ENCODE data around the gene ARID1B. TPM values are rescaled to one million over a fixed set of nuclear protein-coding genes. Genes with fewer than 3 reads are reported as not detected.

Gene ARID1B
- total and polyA plus RNA-seq, 2 experiments from 2014 or later, result 32.9 to 67.0 TPM

DNA sequence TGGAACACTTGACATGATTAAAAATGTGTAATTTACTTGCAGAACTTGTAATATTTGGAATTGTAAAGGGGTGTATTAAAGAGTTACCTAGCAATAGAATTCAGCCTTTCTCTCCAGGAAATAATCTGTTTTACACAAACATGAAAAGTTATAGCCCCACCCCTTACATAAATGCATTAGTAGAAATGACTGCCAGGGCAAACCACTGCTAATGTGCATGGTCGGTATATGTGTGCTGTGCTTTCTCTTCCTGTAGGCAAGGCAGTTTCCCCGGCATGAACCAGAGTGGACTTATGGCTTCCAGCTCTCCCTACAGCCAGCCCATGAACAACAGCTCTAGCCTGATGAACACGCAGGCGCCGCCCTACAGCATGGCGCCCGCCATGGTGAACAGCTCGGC is 389.6 kb downstream of the ARID1B start:
- Histone ChIP-seq H3K9me2 (replicated peaks; ENCODE audit: insufficient read depth) (no peaks in the 10 kb centered on the region), H3K36me3 (replicated peaks; ENCODE audit: insufficient read depth, low read depth) (no peaks in the 10 kb centered on the region), H4K20me1 (ENCODE audit: insufficient read depth, poor library complexity, severe bottlenecking) (no peaks in the 10 kb centered on the region), H3K27me3 (no peaks in the 10 kb centered on the region), H2AFZ (no peak overlapping the region), H3K9me3 (ENCODE audit: low read depth) (no peaks in the 10 kb centered on the region), H3K4me3 (no peak overlapping the region), H3K79me2 (no peaks in the 10 kb centered on the region), H3K27ac (no peak overlapping the region), H3K4me2 (no peak overlapping the region), H3K4me1 (ENCODE audit: insufficient read depth) (peaks cover 2% of the 10 kb centered on the region)
- TF ChIP-seq EZH2 (IDR thresholded peaks at IDR 0.05; ENCODE audit: borderline replicate concordance) (no peak), CTCF (IDR thresholded peaks at IDR 0.05; ENCODE audit: poor library complexity) (no peak), EZH2phosphoT487 (IDR thresholded peaks at IDR 0.05; ENCODE audit: low read depth, severe bottlenecking, unreplicated experiment) (no peak)
- no peak for DNase-seq (ENCODE audit: low spot score)
- 96% methylated on average over 8 of the region's 8 CpGs for WGBS (ENCODE audit: low lambda C conversion rate, missing lambda C conversion rate)

GRCh38 chr6:157167837-157168236 is 390.7 kb downstream of the ARID1B start:
- Histone ChIP-seq H3K4me2 (no peak overlapping the region), H3K27me3 (no peaks in the 10 kb centered on the region), H3K4me3 (no peak overlapping the region), H3K79me2 (no peaks in the 10 kb centered on the region), H3K9me3 (ENCODE audit: low read depth) (no peaks in the 10 kb centered on the region), H3K9me2 (replicated peaks; ENCODE audit: insufficient read depth) (no peaks in the 10 kb centered on the region), H2AFZ (no peak overlapping the region), H3K36me3 (replicated peaks; ENCODE audit: insufficient read depth, low read depth) (no peaks in the 10 kb centered on the region), H3K4me1 (ENCODE audit: insufficient read depth) (no peaks in the 10 kb centered on the region), H4K20me1 (ENCODE audit: insufficient read depth, poor library complexity, severe bottlenecking) (no peaks in the 10 kb centered on the region), H3K27ac (no peak overlapping the region)
- 97% methylated on average over 12 of the region's 12 CpGs for WGBS (ENCODE audit: low lambda C conversion rate, missing lambda C conversion rate)
- no peak for DNase-seq (ENCODE audit: low spot score)
- no peak for TF ChIP-seq EZH2phosphoT487 (IDR thresholded peaks at IDR 0.05; ENCODE audit: low read depth, severe bottlenecking, unreplicated experiment)
- no peak for TF ChIP-seq CTCF (IDR thresholded peaks at IDR 0.05; ENCODE audit: poor library complexity)
- TF ChIP-seq EZH2 (IDR thresholded peaks at IDR 0.05; ENCODE audit: borderline replicate concordance), result no peak

GRCh38 chr6:157168471-157168870 is 391.3 kb downstream of the ARID1B start:
- TF ChIP-seq EZH2phosphoT487 (IDR thresholded peaks at IDR 0.05; ENCODE audit: low read depth, severe bottlenecking, unreplicated experiment) (no peak), CTCF (IDR thresholded peaks at IDR 0.05; ENCODE audit: poor library complexity) (no peak), EZH2 (IDR thresholded peaks at IDR 0.05; ENCODE audit: borderline replicate concordance) (no peak)
- Histone ChIP-seq H3K4me3 (no peak overlapping the region), H3K4me1 (ENCODE audit: insufficient read depth) (no peaks in the 10 kb centered on the region), H3K9me2 (replicated peaks; ENCODE audit: insufficient read depth) (no peaks in the 10 kb centered on the region), H2AFZ (no peak overlapping the region), H3K27ac (no peak overlapping the region), H3K79me2 (no peaks in the 10 kb centered on the region), H3K4me2 (no peak overlapping the region), H4K20me1 (ENCODE audit: insufficient read depth, poor library complexity, severe bottlenecking) (peaks cover 3% of the 10 kb centered on the region), H3K27me3 (no peaks in the 10 kb centered on the region), H3K9me3 (ENCODE audit: low read depth) (no peaks in the 10 kb centered on the region), H3K36me3 (replicated peaks; ENCODE audit: insufficient read depth, low read depth) (no peaks in the 10 kb centered on the region)
- no peak for DNase-seq (ENCODE audit: low spot score)
- 96% methylated on average over 6 of the region's 6 CpGs for WGBS (ENCODE audit: low lambda C conversion rate, missing lambda C conversion rate)

- Histone ChIP-seq H3K9me3 (ENCODE audit: low read depth) (no peaks in the 10 kb centered on the region), H3K79me2 (no peaks in the 10 kb centered on the region), H4K20me1 (ENCODE audit: insufficient read depth, poor library complexity, severe bottlenecking) (peaks cover 3% of the 10 kb centered on the region), H3K36me3 (replicated peaks; ENCODE audit: insufficient read depth, low read depth) (no peaks in the 10 kb centered on the region), H3K27me3 (no peaks in the 10 kb centered on the region), H3K4me3 (no peak overlapping the region), H3K4me1 (ENCODE audit: insufficient read depth) (no peaks in the 10 kb centered on the region), H3K4me2 (no peak overlapping the region), H3K9me2 (replicated peaks; ENCODE audit: insufficient read depth) (no peaks in the 10 kb centered on the region), H2AFZ (no peak overlapping the region), H3K27ac (no peak overlapping the region)
- no peak for DNase-seq (ENCODE audit: low spot score)
- 72% methylated on average over 3 of the region's 3 CpGs for WGBS (ENCODE audit: low lambda C conversion rate, missing lambda C conversion rate)
- TF ChIP-seq EZH2phosphoT487 (IDR thresholded peaks at IDR 0.05; ENCODE audit: low read depth, severe bottlenecking, unreplicated experiment) (no peak), CTCF (IDR thresholded peaks at IDR 0.05; ENCODE audit: poor library complexity) (no peak), EZH2 (IDR thresholded peaks at IDR 0.05; ENCODE audit: borderline replicate concordance) (no peak)
These were observed 392.0 kb downstream of the ARID1B start for GRCh38 chr6:157169226-157169625.
